AG04450 (cell line): Measurements from ENCODE around the gene TMEM185B. TPM values are rescaled to one million over a fixed set of nuclear protein-coding genes. Genes with fewer than 3 reads are reported as not detected.

ENCODE experiments used
- CTCF ChIA-PET: fragments of 300-600, 350-600 bp; formaldehyde crosslinking; extraction: SDS; loops from one replicate; lab custom pipeline; 2022; ENCODE audit warnings: antibody characterized with exemption, inconsistent platforms; lab: Charles Lee
- POLR2A ChIA-PET: fragments of 350-600 bp; formaldehyde crosslinking; extraction: SDS; loops from one replicate; lab custom pipeline; 2021; ENCODE audit warnings: antibody characterized with exemption, inconsistent platforms; lab: Yijun Ruan, JAX
- DNase-seq: peaks from one replicate; pipeline ENCODE4 v3.0.0-alpha.2; 2011; ENCODE audit warnings: low read depth, low spot score
- H3K27ac ChIP-seq: one replicate; pipeline ENCODE4 v1.5.1; 2012; ENCODE audit warnings: low read depth, low read length, control low read depth
- H3K27me3 ChIP-seq: one replicate; pipeline ENCODE4 v1.6.0; 2012; ENCODE audit warnings: low read length; ENCODE audit not compliant: control insufficient read depth, insufficient read depth
- H3K4me3 ChIP-seq: 2 replicates; pipeline ENCODE4 v1.5.1; 2011; ENCODE audit warnings: mild to moderate bottlenecking, low read depth, low read length, control low read depth
- H3K9me3 ChIP-seq: 2 replicates; pipeline ENCODE4 v1.5.1; 2012; ENCODE audit warnings: low read length; ENCODE audit not compliant: control insufficient read depth, insufficient read depth
- polyA plus RNA-seq: library from polyadenylated mRNA; depleted of rRNA; stranded (reverse); fragments of >200 nt; gene quantifications from 2 replicates; pipeline ENCODE4 v1.2.3, GENCODE V29; 2011
- TF ChIP-seq, protein P1 (sequence below): IDR thresholded peaks from 2 replicates; pipeline ENCODE4 v1.5.1; 2011; ENCODE audit warnings: low read depth, low read length, control low read depth, inconsistent platforms

The TMEM185B gene
- polyA plus RNA-seq, 1 experiment, result 21.8 TPM

- H3K27me3 ChIP-seq, result no peaks in the 10 kb centered on the region
- TF ChIP-seq, protein P1, sequence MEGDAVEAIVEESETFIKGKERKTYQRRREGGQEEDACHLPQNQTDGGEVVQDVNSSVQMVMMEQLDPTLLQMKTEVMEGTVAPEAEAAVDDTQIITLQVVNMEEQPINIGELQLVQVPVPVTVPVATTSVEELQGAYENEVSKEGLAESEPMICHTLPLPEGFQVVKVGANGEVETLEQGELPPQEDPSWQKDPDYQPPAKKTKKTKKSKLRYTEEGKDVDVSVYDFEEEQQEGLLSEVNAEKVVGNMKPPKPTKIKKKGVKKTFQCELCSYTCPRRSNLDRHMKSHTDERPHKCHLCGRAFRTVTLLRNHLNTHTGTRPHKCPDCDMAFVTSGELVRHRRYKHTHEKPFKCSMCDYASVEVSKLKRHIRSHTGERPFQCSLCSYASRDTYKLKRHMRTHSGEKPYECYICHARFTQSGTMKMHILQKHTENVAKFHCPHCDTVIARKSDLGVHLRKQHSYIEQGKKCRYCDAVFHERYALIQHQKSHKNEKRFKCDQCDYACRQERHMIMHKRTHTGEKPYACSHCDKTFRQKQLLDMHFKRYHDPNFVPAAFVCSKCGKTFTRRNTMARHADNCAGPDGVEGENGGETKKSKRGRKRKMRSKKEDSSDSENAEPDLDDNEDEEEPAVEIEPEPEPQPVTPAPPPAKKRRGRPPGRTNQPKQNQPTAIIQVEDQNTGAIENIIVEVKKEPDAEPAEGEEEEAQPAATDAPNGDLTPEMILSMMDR, result no peak
- no peak overlapping the region for H3K27ac ChIP-seq
- DNase-seq, result no peak
- H3K9me3 ChIP-seq, result no peaks in the 10 kb centered on the region
- ChIA-PET CTCF (no interaction called here), POLR2A (interaction anchor here (0.7 kb wide), 1 partner anchor 39 kb away, joined by 5 read pairs; no protein-coding TSS in a partner anchor)
- H3K4me3 ChIP-seq, result no peak overlapping the region
Observed at GRCh38 chr2:120189189-120189588, 34.0 kb downstream of the TMEM185B start.

GRCh38 chr2:120182019-120182560 lies 41.1 kb downstream of the TMEM185B start:
- no peaks in the 10 kb centered on the region for H3K9me3 ChIP-seq
- DNase-seq, result no peak
- H3K27ac ChIP-seq, result no peak overlapping the region
- TF ChIP-seq, protein P1, result no peak
- no peaks in the 10 kb centered on the region for H3K27me3 ChIP-seq
- H3K4me3 ChIP-seq, result no peak overlapping the region
- ChIA-PET POLR2A (no interaction called here), CTCF (interaction anchor here (0.7 to 1.7 kb wide), 4 partner anchors 102 to 479 kb away, joined by 3 to 4 read pairs (median 3); no protein-coding TSS in a partner anchor)

DNA sequence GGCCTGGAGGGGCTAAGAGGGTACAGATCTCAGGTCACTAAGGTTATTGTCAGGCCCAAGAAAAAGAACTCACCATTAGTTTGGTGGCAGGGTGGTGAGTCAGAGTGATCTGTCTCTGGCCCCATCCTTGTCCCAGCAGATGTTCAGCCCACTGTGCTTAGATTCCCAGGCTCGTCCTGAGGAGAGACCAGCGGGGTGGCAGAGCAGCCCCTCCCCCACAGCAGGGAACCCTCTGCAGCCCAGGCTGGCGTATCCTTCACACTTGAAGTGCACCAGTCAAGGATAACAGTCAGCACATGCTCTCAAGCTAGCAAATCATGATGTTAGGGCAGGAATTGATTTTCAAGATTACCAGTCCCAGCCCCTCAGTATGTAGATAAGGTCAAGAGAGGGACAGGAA lies 43.1 kb downstream of the TMEM185B start:
- ChIA-PET CTCF (no interaction called here), POLR2A (no interaction called here)
- no peaks in the 10 kb centered on the region for H3K9me3 ChIP-seq
- H3K27me3 ChIP-seq, result no peaks in the 10 kb centered on the region
- no peak for DNase-seq
- no peak overlapping the region for H3K4me3 ChIP-seq
- TF ChIP-seq, protein P1, result no peak
- peak overlapping the region; percentile 11 for H3K27ac ChIP-seq

GRCh38 chr2:120179396-120179795 lies 43.8 kb downstream of the TMEM185B start:
- DNase-seq, result no peak
- H3K27ac ChIP-seq, result no peak overlapping the region
- CTCF ChIA-PET, result no interaction called here
- H3K27me3 ChIP-seq, result no peaks in the 10 kb centered on the region
- no peaks in the 10 kb centered on the region for H3K9me3 ChIP-seq
- no peak overlapping the region for H3K4me3 ChIP-seq
- POLR2A ChIA-PET, result no interaction called here
- TF ChIP-seq, protein P1, result no peak

GRCh38 chr2:120177973-120178372 lies 45.2 kb downstream of the TMEM185B start:
- no peak for DNase-seq
- H3K4me3 ChIP-seq, result no peak overlapping the region
- ChIA-PET CTCF (interaction anchor here (0.6 to 1.0 kb wide), 2 partner anchors 67 to 69 kb away, joined by 3 to 4 read pairs; no protein-coding TSS in a partner anchor), POLR2A (no interaction called here)
- no peak overlapping the region for H3K27ac ChIP-seq
- no peaks in the 10 kb centered on the region for H3K27me3 ChIP-seq
- no peaks in the 10 kb centered on the region for H3K9me3 ChIP-seq
- TF ChIP-seq, protein P1, result no peak
